ENCODE results near the gene VAMP3.
A peak's percentile ranks its signal among the peaks of the same experiment; 100 is the strongest.
"Not testable (repeated sequence)": the region's sequence is repeated elsewhere in the genome, so short reads cannot be mapped to it uniquely, and the experiment has no call there.

The VAMP3 gene

GRCh38 chr1:7768583-7768982 is 2.5 kb upstream of the VAMP3 start:
- no peak for DNase-seq (ENCODE audit: low read depth)

- no peak for DNase-seq (ENCODE audit: low read depth)
Measured at GRCh38 chr1:7769673-7770412, 1.3 kb upstream of the VAMP3 start.

- no peak for DNase-seq (ENCODE audit: low read depth)
Measured at GRCh38 chr1:7770669-7770996, 463 bp upstream of the VAMP3 start.

- DNase-seq (ENCODE audit: low read depth): no peak
Measured at GRCh38 chr1:7771823-7772299, 765 bp downstream of the VAMP3 start.

- DNase-seq (ENCODE audit: low read depth): no peak
Measured at GRCh38 chr1:7777591-7777990, 6.5 kb downstream of the VAMP3 start.

- DNase-seq (ENCODE audit: low read depth): no peak
Measured at GRCh38 chr1:7778133-7778628, 7.1 kb downstream of the VAMP3 start.

GRCh38 chr1:7780976-7781375 is 9.9 kb downstream of the VAMP3 start:
- no peak for DNase-seq (ENCODE audit: low read depth)

- no peak for DNase-seq (ENCODE audit: low read depth)
Measured at GRCh38 chr1:7781501-7781900, 10.4 kb downstream of the VAMP3 start.

GRCh38 chr1:7781923-7782495 is 10.9 kb downstream of the VAMP3 start:
- no peak for DNase-seq (ENCODE audit: low read depth)

- peak; percentile 10 for DNase-seq (ENCODE audit: low read depth)
Measured at GRCh38 chr1:7783178-7783711, 12.1 kb downstream of the VAMP3 start.

- peak; percentile 83 for DNase-seq (ENCODE audit: low read depth)
Measured at GRCh38 chr1:7783826-7784491, 12.9 kb downstream of the VAMP3 start, which contains the start of gene PER3. Gene PER3 (plus strand): TSS chr1:7784291. CDS start chr1:7784878, 587 bp downstream.

GRCh38 chr1:7784492-7785071 is 13.5 kb downstream of the VAMP3 start:
- no peak for DNase-seq (ENCODE audit: low read depth)

GRCh38 chr1:7785108-7785507 is 14.0 kb downstream of the VAMP3 start:
- no peak for DNase-seq (ENCODE audit: low read depth)

GRCh38 chr1:7786795-7787194 is 15.7 kb downstream of the VAMP3 start:
- no peak for DNase-seq (ENCODE audit: low read depth)

GRCh38 chr1:7789828-7790227 is 18.7 kb downstream of the VAMP3 start:
- no peak for DNase-seq (ENCODE audit: low read depth)

GRCh38 chr1:7791027-7791426 is 19.9 kb downstream of the VAMP3 start:
- not testable (repeated sequence) for DNase-seq (ENCODE audit: low read depth)

GRCh38 chr1:7795406-7795805 is 24.3 kb downstream of the VAMP3 start:
- no peak for DNase-seq (ENCODE audit: low read depth)

- no peak for DNase-seq (ENCODE audit: low read depth)
Measured at GRCh38 chr1:7805460-7805859, 34.4 kb downstream of the VAMP3 start.

- no peak for DNase-seq (ENCODE audit: low read depth)
Measured at GRCh38 chr1:7808253-7808844, 37.3 kb downstream of the VAMP3 start.

GRCh38 chr1:7809742-7810141 is 38.6 kb downstream of the VAMP3 start:
- DNase-seq (ENCODE audit: low read depth): no peak

GRCh38 chr1:7810395-7810794 is 39.3 kb downstream of the VAMP3 start:
- DNase-seq (ENCODE audit: low read depth): no peak

GRCh38 chr1:7811476-7811875 is 40.4 kb downstream of the VAMP3 start:
- DNase-seq (ENCODE audit: low read depth): no peak
